Measurements from ENCODE around the gene NCOA1. TPM values are rescaled to one million over a fixed set of nuclear protein-coding genes. Genes with fewer than 3 reads are reported as not detected.

Gene NCOA1
- total RNA-seq, 1 experiment from 2014 or later, result 37.1 TPM

DNA sequence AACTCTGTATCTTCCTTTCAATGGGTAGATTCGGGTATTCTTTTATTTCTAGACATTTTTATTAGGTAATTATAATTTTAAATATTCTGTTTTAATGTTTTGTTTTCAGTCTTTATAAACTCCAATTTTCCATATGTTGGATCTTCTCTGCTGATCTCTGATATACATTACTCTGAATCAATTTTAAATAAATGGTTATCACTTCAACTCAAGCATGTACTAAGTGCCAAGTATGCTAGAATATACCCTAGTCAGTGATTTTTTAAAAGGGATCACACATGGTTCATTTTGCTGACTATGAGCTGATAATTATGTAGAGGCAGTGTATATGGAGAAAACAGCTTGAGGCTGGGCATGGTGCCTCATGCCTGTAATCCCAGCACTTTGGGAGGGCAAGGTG lies 41.7 kb upstream of the NCOA1 start:
- H3K27ac Mint-ChIP-seq (ENCODE audit: unreplicated experiment), result no peak overlapping the region

DNA sequence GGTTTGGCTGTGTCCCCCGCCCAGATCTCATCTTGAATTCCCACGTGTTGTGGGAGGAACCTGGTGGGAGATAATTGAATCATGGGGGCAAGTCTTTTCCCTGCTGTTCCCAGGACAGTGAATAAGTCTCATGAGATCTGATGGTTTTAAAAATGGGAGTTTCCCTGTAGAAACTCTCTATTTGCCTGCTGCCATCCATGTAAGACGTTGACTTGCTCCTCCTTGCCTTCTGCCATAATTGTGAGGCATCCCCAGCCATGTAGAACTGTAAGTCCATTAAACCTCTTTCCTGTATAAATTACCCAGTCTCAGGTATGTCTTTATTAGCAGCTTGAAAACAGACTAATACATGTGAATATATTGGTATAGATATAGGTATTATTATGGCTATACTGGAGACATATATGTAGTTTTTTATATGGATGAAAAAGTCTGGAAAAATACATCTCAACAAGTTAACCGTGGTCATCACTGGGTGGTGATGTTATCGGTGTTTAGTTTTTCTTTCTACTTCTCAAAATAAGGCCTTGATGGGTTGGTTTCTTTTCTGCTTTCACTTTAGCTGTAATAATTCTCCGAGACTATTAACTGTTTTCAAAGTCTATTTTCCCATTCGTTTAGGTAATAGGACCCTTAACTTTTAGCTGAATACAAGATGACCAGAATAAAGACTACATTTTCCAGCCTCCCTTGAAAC lies 39.1 kb upstream of the NCOA1 start:
- no peak overlapping the region for H3K4me3 ChIP-seq (ENCODE audit: low read depth, low read length)
- H3K9me3 Mint-ChIP-seq (ENCODE audit: unreplicated experiment), result peaks cover 14% of the 10 kb centered on the region
- H3K27me3 ChIP-seq (replicated peaks; ENCODE audit: control insufficient read depth, insufficient read depth, low read length), result no peaks in the 10 kb centered on the region
- no peaks in the 10 kb centered on the region for H3K36me3 ChIP-seq (ENCODE audit: control insufficient read depth, insufficient read depth, low read length)
- intact Hi-C loops (cut with micrococcal nuclease; ENCODE audit: unreplicated experiment), result no loop called here
- DNase-seq, result no peak
- no peak overlapping the region for H3K4me3 Mint-ChIP-seq (ENCODE audit: unreplicated experiment)
- ChIA-PET POLR2A (no interaction called here), CTCF (no interaction called here)
- TF ChIP-seq, protein P1, sequence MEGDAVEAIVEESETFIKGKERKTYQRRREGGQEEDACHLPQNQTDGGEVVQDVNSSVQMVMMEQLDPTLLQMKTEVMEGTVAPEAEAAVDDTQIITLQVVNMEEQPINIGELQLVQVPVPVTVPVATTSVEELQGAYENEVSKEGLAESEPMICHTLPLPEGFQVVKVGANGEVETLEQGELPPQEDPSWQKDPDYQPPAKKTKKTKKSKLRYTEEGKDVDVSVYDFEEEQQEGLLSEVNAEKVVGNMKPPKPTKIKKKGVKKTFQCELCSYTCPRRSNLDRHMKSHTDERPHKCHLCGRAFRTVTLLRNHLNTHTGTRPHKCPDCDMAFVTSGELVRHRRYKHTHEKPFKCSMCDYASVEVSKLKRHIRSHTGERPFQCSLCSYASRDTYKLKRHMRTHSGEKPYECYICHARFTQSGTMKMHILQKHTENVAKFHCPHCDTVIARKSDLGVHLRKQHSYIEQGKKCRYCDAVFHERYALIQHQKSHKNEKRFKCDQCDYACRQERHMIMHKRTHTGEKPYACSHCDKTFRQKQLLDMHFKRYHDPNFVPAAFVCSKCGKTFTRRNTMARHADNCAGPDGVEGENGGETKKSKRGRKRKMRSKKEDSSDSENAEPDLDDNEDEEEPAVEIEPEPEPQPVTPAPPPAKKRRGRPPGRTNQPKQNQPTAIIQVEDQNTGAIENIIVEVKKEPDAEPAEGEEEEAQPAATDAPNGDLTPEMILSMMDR (IDR thresholded peaks at IDR 0.05; ENCODE audit: insufficient read depth in 1 of 2, low read depth in 1 of 2, low read length in 1 of 2, severe bottlenecking in 1 of 2, unreplicated experiment in 1 of 2), result no peak
- H3K9me3 ChIP-seq, result peaks cover 12% of the 10 kb centered on the region
- no TSS peak for BruUV-seq (replicated peaks)
- H3K27ac Mint-ChIP-seq (ENCODE audit: unreplicated experiment), result no peak overlapping the region
- no peaks in the 10 kb centered on the region for H3K4me1 Mint-ChIP-seq (ENCODE audit: low read depth, unreplicated experiment)
- H3K36me3 Mint-ChIP-seq (ENCODE audit: insufficient read depth, unreplicated experiment), result no peaks in the 10 kb centered on the region
- no peaks in the 10 kb centered on the region for H3K27me3 Mint-ChIP-seq (ENCODE audit: insufficient read depth, unreplicated experiment)
- H3K4me1 ChIP-seq, result no peaks in the 10 kb centered on the region

More for the DNA sequence above, 41.7 kb upstream of the NCOA1 start:
- BruUV-seq (replicated peaks), result no TSS peak
- ChIA-PET CTCF (no interaction called here), POLR2A (no interaction called here)
- Mint-ChIP-seq H3K36me3 (ENCODE audit: insufficient read depth, unreplicated experiment) (no peaks in the 10 kb centered on the region), H3K27me3 (ENCODE audit: insufficient read depth, unreplicated experiment) (no peaks in the 10 kb centered on the region), H3K4me3 (ENCODE audit: unreplicated experiment) (no peak overlapping the region), H3K9me3 (ENCODE audit: unreplicated experiment) (peaks cover 14% of the 10 kb centered on the region), H3K4me1 (ENCODE audit: low read depth, unreplicated experiment) (no peaks in the 10 kb centered on the region)
- Histone ChIP-seq H3K4me3 (ENCODE audit: low read depth, low read length) (no peak overlapping the region), H3K9me3 (peaks cover 12% of the 10 kb centered on the region), H3K4me1 (no peaks in the 10 kb centered on the region), H3K27me3 (replicated peaks; ENCODE audit: control insufficient read depth, insufficient read depth, low read length) (no peaks in the 10 kb centered on the region), H3K36me3 (ENCODE audit: control insufficient read depth, insufficient read depth, low read length) (no peaks in the 10 kb centered on the region)
- intact Hi-C loops (cut with micrococcal nuclease; ENCODE audit: unreplicated experiment), result no loop called here
- TF ChIP-seq, protein P1 (IDR thresholded peaks at IDR 0.05; ENCODE audit: insufficient read depth in 1 of 2, low read depth in 1 of 2, low read length in 1 of 2, severe bottlenecking in 1 of 2, unreplicated experiment in 1 of 2), result no peak
- no peak for DNase-seq

DNA sequence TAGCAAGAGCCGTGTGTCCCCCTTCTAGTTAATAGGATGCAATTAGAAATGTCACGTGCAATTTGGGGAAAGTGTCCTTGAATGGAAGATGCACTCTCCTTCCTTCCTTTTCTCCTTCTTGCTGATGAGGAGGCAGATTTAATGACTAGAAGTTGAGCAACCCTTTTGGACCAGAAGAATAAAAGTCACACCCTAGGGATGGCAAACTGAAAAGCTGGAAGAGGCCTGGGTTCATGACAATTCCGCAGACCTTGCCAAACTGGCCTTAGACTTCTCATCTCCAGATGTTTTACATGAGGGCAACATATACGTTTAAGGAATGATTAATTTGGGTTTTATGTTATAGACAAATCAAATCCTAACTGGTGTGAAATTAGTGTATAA lies 38.6 kb upstream of the NCOA1 start:
- no peak overlapping the region for H3K4me3 Mint-ChIP-seq (ENCODE audit: unreplicated experiment)
- ChIA-PET POLR2A (no interaction called here), CTCF (no interaction called here)
- no peaks in the 10 kb centered on the region for H3K27me3 ChIP-seq (replicated peaks; ENCODE audit: control insufficient read depth, insufficient read depth, low read length)
- peaks cover 14% of the 10 kb centered on the region for H3K9me3 Mint-ChIP-seq (ENCODE audit: unreplicated experiment)
- H3K4me3 ChIP-seq (ENCODE audit: low read depth, low read length), result no peak overlapping the region
- no TSS peak for BruUV-seq (replicated peaks)
- no peak overlapping the region for H3K27ac Mint-ChIP-seq (ENCODE audit: unreplicated experiment)
- H3K9me3 ChIP-seq, result peaks cover 12% of the 10 kb centered on the region
- no peaks in the 10 kb centered on the region for H3K4me1 Mint-ChIP-seq (ENCODE audit: low read depth, unreplicated experiment)
- TF ChIP-seq, protein P1 (IDR thresholded peaks at IDR 0.05; ENCODE audit: insufficient read depth in 1 of 2, low read depth in 1 of 2, low read length in 1 of 2, severe bottlenecking in 1 of 2, unreplicated experiment in 1 of 2), result no peak
- H3K36me3 ChIP-seq (ENCODE audit: control insufficient read depth, insufficient read depth, low read length), result no peaks in the 10 kb centered on the region
- intact Hi-C loops (cut with micrococcal nuclease; ENCODE audit: unreplicated experiment), result no loop called here
- DNase-seq, result no peak
- H3K36me3 Mint-ChIP-seq (ENCODE audit: insufficient read depth, unreplicated experiment), result no peaks in the 10 kb centered on the region
- no peaks in the 10 kb centered on the region for H3K4me1 ChIP-seq
- no peaks in the 10 kb centered on the region for H3K27me3 Mint-ChIP-seq (ENCODE audit: insufficient read depth, unreplicated experiment)

All from Caco-2 (cell line).